Kidney (tissue), 14 donors: Measurements from ENCODE around the gene TRAPPC12. TPM values are rescaled to one million over a fixed set of nuclear protein-coding genes. Genes with fewer than 3 reads are reported as not detected.

ENCODE experiments used
- DNase-seq, 5 donors: peaks; one replicate each; pipeline ENCODE4 v3.0.0-alpha.2; 2013 to 2020
- FAIRE-seq: peaks from 2 replicates; lab custom pipeline; 2012; peaks lifted over from hg19 to GRCh38; lab: Jason Lieb, UNC
- H3K27ac ChIP-seq, 2 donors: one replicate each; pipeline ENCODE4 v1.7.0; 2013; ENCODE audit warnings: low read depth in 2 of 2, low read length in 2 of 2, inconsistent platforms in 1 of 2
- H3K27me3 ChIP-seq: one replicate; pipeline ENCODE4 v1.7.1; 2013; ENCODE audit warnings: low read length, inconsistent platforms; ENCODE audit not compliant: control insufficient read depth, insufficient read depth
- H3K36me3 ChIP-seq, 3 donors: one replicate each; pipeline versions ENCODE4 v1.7.0 to v1.7.1; 2013; ENCODE audit warnings: low read length in 3 of 3, control low read depth in 1 of 3, inconsistent platforms in 1 of 3; ENCODE audit not compliant: insufficient read depth in 3 of 3, control insufficient read depth in 2 of 3
- H3K4me1 ChIP-seq, 3 donors: one replicate each; pipeline versions ENCODE4 v1.7.0 to v1.7.1; 2013; ENCODE audit warnings: low read length in 3 of 3, inconsistent platforms in 1 of 3, low read depth in 1 of 3; ENCODE audit not compliant: control insufficient read depth in 2 of 3, insufficient read depth in 2 of 3
- H3K4me3 ChIP-seq, 3 donors: one replicate each; pipeline versions ENCODE4 v1.7.0 to v1.8.1; 2013; ENCODE audit warnings: low read length in 3 of 3, control low read depth in 1 of 3, inconsistent platforms in 1 of 3
- H3K9ac ChIP-seq, 3 donors: one replicate each; pipeline versions ENCODE4 v1.7.0 to v1.7.1; 2013; ENCODE audit warnings: low read length in 3 of 3, control low read depth in 1 of 3, inconsistent platforms in 1 of 3
- H3K9me3 ChIP-seq, 3 donors: one replicate each; pipeline versions ENCODE4 v1.7.0 to v1.7.1; 2013; ENCODE audit warnings: low read length in 3 of 3, control low read depth in 1 of 3, inconsistent platforms in 1 of 3; ENCODE audit not compliant: control insufficient read depth in 2 of 3, insufficient read depth in 1 of 3
- CTCF ChIP-seq: IDR thresholded peaks from 3 replicates; pipeline ENCODE4 v1.5.1; 2012; ENCODE audit warnings: mild to moderate bottlenecking, moderate library complexity, borderline replicate concordance; ENCODE audit not compliant: insufficient read depth; ENCODE audit errors: extremely low read depth
- intact Hi-C: fragments of 100-400 bp; cut with DNase I; formaldehyde crosslinking; loops from one replicate; pipeline ENCODE4 v1.11.1; 2022
- polyA plus RNA-seq: library from polyadenylated mRNA; stranded (reverse); fragments of 350-450 nt; fragmentation: Illumina TruSeq; extraction: RNeasy Lipid Tissue Mini Kit (QIAGEN cat#74804); gene quantifications from one replicate; pipeline ENCODE4 v1.2.3, GENCODE V29; 2014; ENCODE audit warnings: low read depth, low replicate concordance; ENCODE audit not compliant: insufficient read depth
- total RNA-seq: library from RNA; stranded (reverse); fragmentation: NEBNext Ultra II Directional; extraction: Animal tissue kit (Norgen Biotek cat#: 25700); gene quantifications from one replicate; pipeline ENCODE4 v1.2.1, GENCODE V29; 2021
- donor health status: control.
- donor health status: control.
- donor health status: control.
- donor health status: control.
- donor health status: control.
- donor health status: DM: yes; HTN: yes; CAD: no.
- donor health status: Normal renal cell carcinoma (clear cell type).

Gene TRAPPC12
- total and polyA plus RNA-seq, 2 donors from 2014 or later, result 81.6 to 104 TPM

- Histone ChIP-seq H3K27ac (no peak overlapping the region), H3K36me3 (no peaks in the 10 kb centered on the region), H3K9ac (peak overlapping the region; percentile 6 to 82 (median 79)), H3K9me3 (no peaks in the 10 kb centered on the region), H3K4me1 (peaks cover 0 to 24% (median 20%) of the 10 kb centered on the region in 3 donors), H3K4me3 (peak overlapping the region; percentile 83 to 93 (median 90)), H3K27me3 (no peaks in the 10 kb centered on the region)
- FAIRE-seq (no peak), DNase-seq (peak in 3 of 5 donors; percentile 35 to 77 (median 73))
- intact Hi-C loops, result no loop called here
- TF ChIP-seq CTCF, result no peak
Measured at GRCh38 chr2:3377279-3377611, 2.2 kb upstream of the TRAPPC12 start.

- Histone ChIP-seq H3K4me3 (peak within 1 kb of the TSS; percentile 90 to 95 (median 93)), H3K9me3 (no peaks in the 10 kb centered on the region), H3K4me1 (peaks cover 0 to 24% (median 20%) of the 10 kb centered on the region in 3 donors), H3K27ac (peak within 1 kb of the TSS; percentile 94 to 95), H3K36me3 (no peaks in the 10 kb centered on the region), H3K27me3 (no peaks in the 10 kb centered on the region), H3K9ac (peak within 1 kb of the TSS; percentile 63 to 85 (median 84))
- DNase-seq (peak; percentile 98 to 99 (median 99)), FAIRE-seq (no peak)
- no peak for TF ChIP-seq CTCF
- intact Hi-C loops, result no loop called here
Measured at GRCh38 chr2:3377612-3378432, 1.7 kb upstream of the TRAPPC12 start, which contains the start of gene EIPR1. Gene EIPR1, minus strand, starts transcription at chr2:3377818. Its CDS starts 129 bp downstream, at chr2:3377689.

DNA sequence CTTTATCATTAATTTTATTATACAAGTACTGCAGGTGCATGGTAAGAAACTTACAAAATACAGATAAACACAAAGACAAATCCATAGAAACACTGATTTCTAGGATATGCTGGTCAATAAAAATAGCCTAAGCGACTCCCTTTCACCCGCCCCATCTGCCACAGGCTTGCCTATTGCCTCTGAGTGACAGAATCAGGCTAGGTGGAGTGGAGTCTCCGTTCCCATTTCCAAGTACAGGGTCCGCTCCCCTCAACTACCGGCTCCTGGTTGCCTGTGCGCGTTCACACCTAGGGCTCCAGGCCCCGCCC lies 201 bp upstream of the TRAPPC12 start:
- peak overlapping the region; percentile 81 to 88 for H3K27ac ChIP-seq
- FAIRE-seq (no peak), DNase-seq (no peak)
- H3K36me3 ChIP-seq, result no peaks in the 10 kb centered on the region
- TF ChIP-seq CTCF, result no peak
- peak overlapping the region; percentile 37 to 89 (median 78) for H3K9ac ChIP-seq
- peaks cover 0 to 24% (median 20%) of the 10 kb centered on the region in 3 donors for H3K4me1 ChIP-seq
- no peaks in the 10 kb centered on the region for H3K27me3 ChIP-seq
- intact Hi-C loops, result no loop called here
- H3K4me3 ChIP-seq, result peak overlapping the region; percentile 74 to 89 (median 80)
- no peaks in the 10 kb centered on the region for H3K9me3 ChIP-seq
